ENCODE results near the gene LRRC30. TPM values are rescaled to one million over a fixed set of nuclear protein-coding genes. Genes with fewer than 3 reads are reported as not detected.
"Not testable (repeated sequence)": the region's sequence is repeated elsewhere in the genome, so short reads cannot be mapped to it uniquely, and the experiment has no call there.

LRRC30 gene
- not detected for total RNA-seq

DNA sequence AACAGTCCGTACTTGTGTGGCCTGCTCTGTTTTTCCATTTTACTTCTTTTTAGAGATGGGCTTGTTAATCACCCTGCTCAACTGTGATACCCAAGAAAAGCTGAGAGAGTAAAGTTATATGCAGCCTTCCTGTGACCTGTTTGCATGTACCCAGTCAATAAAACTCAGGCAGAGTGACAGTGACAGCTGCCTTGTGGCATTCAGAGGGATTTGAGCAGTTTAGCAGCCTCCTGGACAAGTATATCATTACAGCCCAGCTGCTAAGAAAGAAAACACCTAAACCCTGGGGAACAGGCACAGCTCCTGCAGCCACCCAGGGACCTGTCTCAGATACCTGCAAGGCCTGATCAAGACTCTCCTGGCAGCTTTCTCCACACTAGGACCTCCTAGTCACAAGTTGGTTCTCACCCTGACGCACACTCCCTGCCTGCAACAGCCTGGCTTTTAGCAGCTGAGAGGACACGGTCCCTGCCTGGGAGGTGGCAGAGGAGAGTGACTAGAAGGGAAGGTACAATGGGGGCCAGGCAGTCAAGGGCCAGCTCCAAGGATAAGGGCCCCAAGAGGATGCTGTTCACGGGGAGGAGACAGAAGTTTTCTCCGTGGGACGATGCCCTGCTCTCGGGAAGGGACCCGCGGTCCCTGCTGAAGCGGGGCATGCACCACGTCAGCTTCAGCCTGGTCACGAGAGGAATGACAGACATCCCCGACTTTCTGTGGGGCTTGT is at the start of gene LRRC30:
TSS of gene LRRC30 (plus strand) at position 464 of the 724 bp plus-strand sequence. CDS start at position 514, 50 bp downstream.
- ChIA-PET POLR2A (no interaction called here), CTCF (no interaction called here)

DNA sequence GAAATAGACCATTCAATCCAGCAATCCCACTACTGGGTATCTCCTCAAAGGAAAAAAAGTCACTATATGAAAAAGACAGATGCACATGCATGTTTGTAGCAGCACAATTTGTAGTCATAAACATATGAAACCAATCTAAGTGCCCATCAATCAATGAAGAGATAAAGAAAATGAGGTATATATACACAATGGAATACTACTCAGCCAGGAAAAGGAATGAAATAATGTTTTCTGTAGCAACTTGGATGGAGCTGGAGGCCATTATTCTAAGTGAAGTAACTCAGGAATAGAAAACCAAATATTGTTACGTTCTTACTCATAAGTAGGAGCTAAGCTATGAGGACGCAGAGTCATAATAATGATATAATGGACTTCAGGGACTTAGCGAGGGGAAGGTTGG is 45.2 kb upstream of the LRRC30 start:
- ChIA-PET CTCF (no interaction called here), POLR2A (no interaction called here)

DNA sequence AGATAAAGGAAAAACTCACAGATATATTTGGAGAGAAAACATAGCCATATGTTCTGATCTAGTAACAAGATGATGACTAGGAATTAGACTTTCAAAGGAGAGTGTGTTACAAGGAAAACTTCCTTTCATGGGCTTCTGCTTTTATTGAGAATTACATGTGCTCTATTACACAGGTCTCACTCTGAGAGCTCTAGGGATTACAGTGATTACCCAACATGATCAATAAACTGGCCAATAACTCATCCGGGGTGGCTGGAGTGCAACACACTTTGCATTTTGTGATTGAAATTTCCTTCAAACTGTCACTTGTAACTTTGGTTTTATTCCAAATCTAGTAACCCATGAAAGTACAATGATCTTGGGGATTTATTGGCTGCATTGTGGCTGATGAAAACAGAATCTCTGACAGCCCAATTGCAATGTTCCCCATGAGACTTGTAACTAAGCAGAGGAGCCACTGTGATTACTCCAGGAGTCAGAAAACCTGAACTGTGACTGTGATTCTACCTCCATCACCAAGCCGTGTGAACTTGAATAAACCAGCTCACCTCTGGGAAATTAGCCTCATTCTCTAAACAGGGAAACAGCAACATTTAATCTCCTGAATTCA is 40.2 kb upstream of the LRRC30 start:
- POLR2A ChIA-PET = no interaction called here
- CTCF ChIA-PET = no interaction called here

GRCh38 chr18:7191736-7192135 is 39.2 kb upstream of the LRRC30 start:
- CTCF ChIA-PET = no interaction called here

GRCh38 chr18:7195266-7195665 is 35.6 kb upstream of the LRRC30 start:
- POLR2A ChIA-PET = no interaction called here
- CTCF ChIA-PET = no interaction called here

More at GRCh38 chr18:7191736-7192135, 39.2 kb upstream of the LRRC30 start:
- POLR2A ChIA-PET = no interaction called here

DNA sequence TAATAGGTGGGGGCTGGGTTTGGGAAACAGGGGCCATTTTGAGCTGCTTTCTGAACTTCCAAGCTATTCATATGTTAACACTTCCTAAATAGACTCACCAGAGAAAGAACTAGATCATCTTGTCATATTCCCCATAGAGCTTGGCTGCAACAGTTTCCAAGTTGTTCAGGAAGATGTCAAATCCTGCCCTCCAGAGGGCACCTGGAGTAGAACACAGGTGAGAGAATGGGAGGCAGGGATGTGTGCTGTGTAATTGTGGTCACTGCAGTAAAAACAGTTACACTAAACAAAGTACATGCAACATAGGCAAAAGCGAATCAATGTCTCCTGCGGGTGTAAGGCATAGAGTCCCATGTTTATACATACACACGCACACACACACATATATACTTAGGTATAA is 34.5 kb upstream of the LRRC30 start:
- ChIA-PET POLR2A (no interaction called here), CTCF (no interaction called here)

DNA sequence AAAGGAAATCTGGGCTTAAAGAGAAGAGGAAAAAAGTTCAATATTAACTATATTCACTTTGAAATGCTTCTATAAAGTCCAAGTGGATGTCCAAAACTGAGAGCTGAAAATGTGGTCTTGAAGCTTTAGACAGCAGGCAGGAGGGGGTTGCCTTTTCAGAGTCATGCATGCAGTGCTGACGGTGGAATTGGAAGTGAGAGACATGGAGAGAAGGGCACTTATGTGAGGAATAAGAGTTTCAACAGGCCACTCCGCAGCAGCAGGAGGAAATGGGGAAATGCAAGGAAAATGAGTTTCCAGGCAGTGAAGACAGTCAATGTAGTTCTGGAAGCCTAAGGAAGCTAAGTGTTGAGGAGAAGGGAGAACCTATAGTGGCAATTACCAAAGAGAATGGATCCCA is 33.0 kb upstream of the LRRC30 start:
- ChIA-PET CTCF (no interaction called here), POLR2A (no interaction called here)

DNA sequence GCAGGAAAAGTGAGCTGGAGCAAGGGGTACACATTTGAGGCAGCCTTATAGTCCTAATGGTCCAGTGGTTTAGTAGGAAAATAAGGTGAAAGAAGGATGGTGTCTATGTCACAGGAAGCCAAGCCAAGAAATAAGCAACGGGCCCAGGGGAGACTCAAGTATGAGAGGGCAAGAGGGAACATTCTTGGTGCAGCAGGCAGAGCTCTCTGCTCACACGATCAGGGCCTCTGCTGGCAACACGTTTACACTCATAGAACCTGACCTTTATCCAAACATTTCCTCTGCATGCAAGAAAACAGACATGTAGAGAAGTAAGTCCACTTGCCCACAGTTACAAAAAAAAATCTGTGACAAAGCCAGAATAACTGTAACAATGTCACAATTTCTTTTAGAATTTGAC is 32.6 kb upstream of the LRRC30 start:
- ChIA-PET CTCF (no interaction called here), POLR2A (no interaction called here)

DNA sequence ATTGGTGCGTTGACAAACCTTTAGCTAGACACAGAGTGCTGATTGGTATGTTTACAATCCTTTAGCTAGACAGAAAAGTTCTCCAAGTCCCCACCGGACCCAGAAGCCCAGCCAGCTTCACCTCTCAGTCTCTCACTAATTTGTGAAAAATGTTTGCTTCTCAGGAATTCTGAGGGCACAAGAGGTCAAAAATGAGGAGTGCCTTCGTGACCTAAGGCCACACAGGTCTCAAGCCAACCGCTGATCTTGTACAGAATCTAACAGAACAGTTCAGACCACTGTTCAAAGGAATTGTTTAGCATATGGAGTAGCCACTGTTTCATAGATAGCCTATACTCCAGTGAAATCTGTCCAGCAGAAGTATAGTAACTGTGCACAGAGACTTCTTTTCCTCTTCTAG is 29.8 kb upstream of the LRRC30 start:
- CTCF ChIA-PET = no interaction called here

DNA sequence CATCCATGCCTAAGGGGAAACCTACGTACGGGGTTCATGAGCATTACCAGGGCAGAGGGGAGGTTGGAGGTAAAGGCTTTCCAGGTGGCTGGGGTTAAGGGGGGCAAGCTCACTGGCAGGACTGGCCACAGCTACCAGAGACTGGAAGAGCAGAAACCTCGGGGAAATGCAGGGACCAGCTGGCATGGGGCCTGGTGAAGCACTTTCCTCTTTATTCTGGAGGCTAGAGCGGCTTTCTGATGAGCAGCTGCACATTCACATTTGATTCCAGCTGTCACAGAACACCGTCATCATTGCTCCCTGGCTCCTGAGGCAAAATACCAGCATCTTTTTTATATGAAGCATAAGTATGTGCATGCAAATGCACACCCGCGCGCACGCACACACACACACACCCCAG is 28.7 kb upstream of the LRRC30 start:
- POLR2A ChIA-PET = no interaction called here
- CTCF ChIA-PET = no interaction called here

More for the DNA sequence above, 29.8 kb upstream of the LRRC30 start:
- POLR2A ChIA-PET = no interaction called here

DNA sequence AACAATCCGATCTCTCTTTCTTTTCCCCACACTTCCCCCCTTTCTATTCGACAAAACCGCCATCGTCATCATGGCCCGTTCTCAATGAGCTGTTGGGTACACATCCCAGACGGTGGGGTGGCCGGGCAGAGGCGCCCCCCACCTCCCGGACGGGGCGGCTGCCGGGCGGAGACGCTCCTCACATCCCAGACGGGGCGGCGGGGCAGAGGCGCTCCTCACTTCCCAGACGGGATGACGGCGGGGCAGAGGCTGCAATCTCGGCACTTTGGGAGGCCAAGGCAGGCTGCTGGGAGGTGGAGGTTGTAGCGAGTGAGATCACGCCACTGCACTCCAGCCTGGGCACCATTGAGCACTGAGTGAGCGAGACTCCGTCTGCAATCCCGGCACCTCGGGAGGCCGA is 27.3 kb upstream of the LRRC30 start:
- POLR2A ChIA-PET, CTCF ChIA-PET: not testable (repeated sequence)

GRCh38 chr18:7205346-7205745 is 25.5 kb upstream of the LRRC30 start:
- CTCF ChIA-PET = no interaction called here
- POLR2A ChIA-PET = no interaction called here

DNA sequence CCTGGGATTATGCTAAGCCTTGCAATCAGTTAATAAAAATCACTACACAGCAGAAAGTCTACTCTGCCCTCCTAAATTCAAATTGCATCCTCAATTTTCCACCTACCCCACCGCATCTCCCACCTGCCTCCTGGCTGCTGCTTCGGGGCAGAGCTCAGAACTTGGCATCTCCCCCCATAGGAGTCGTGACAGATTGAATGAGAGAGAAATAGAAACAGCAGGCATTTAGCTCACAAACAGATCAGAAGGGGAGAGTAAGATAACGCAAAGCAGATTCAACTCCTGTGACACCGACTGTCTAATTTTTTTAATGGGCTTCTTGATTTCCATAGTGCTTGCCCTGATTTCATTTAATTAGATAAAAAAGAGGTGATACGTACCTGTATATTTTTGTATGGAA is 24.7 kb upstream of the LRRC30 start:
- CTCF ChIA-PET = no interaction called here
- POLR2A ChIA-PET = no interaction called here

DNA sequence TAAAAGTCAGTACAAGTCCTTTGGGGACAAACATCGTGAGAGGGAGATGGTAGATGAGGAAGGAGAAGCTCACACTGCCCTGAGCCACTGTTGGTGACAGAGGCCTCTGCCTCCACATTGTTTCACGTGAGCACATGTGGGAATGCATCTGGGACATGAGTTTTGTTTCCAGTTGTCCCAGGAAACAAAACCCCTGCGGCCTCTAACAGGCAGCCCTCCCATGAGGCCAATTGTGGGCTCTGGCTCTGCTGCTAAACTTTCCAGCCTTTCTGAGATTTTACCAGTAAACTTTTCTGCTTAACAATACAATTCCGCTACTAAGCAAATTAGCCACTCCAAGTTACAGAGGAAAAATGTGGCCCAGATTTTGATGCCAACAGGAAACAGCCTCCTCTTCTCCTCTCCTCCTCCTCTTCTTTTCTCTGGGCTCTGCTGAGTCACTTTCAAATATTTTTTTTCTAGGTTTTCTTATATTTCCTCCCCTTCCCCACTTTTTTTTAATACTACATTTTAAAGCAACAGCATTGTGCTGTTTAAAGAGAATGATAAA is 23.4 kb upstream of the LRRC30 start:
- POLR2A ChIA-PET = no interaction called here
- CTCF ChIA-PET = no interaction called here

DNA sequence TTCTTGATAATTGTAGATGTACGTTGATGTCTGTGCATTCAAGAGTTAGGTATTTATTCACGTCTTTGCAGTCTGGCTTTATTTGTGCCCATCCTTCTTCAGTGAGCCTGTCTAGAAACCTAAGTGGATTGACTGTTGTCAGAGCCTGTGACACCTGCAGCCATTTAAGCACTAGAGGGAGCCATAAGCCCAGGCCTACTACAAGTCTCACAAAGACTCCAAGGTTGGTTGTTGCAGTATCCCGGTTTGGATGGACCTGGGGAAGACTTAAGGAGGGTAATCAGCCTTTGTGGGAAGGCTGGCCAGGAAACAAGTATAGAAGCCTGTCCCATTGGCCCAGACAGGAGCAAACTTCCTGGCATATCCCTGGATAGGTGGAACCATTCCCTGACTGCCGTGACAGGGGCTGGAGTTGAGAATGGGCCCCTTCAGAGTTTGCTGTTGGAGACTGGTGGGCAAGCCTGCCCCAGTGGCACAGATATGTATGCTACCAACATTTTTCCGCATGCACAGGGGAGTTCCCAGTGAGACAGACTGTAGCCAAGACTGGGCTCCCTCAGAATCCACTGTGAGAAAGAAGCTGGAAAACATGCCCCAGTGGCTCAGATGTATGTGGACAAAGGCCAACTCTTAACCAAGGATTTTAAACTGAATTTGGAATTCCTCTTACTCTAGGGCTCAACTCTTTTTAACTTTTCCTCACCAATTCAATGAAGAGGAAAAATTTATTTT is 9.3 kb upstream of the LRRC30 start:
- POLR2A ChIA-PET = no interaction called here
- CTCF ChIA-PET = no interaction called here

DNA sequence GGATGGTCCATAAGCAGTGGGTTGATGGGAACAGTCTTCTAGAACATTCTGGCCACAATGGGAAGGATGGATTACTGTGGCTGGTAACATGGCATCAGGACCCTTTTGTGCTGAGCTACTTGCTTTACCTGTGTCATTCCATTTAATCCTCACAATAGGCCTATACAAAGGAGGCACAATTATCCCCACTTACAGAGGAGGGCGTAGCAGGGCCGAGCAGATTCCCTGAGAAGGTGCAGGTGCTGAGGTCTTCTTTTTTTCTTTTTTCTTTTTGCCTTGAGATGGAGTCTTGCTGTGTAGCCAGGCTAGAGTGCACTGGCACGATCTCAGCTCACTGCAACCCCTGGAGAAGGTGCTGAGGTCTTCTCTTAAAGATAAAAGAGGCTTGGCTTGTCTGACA is 6.7 kb upstream of the LRRC30 start:
- ChIA-PET POLR2A (no interaction called here), CTCF (interaction anchor here (0.6 kb wide), 1 partner anchor 1896 kb away, joined by 3 read pairs; no protein-coding TSS in a partner anchor)

DNA sequence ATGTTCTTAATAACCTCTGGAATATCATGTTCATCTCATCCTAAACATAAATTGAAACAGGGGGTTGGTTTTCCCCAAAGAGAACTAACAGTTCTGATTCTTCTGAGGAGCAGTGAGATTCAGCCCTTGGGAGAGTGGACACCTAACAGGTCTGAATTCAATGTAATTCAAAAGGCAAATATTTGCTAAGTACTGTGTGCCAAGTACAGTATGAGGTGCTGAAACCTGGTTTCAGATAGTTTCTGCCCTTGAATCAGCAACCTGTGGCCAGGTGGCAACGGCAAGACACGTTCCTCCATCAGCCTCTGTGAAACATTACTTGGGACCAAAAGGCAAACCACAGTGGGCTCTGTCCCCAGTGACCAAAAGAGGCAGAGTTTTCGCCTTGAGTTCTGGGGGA is 1.3 kb downstream of the LRRC30 start:
- ChIA-PET CTCF (no interaction called here), POLR2A (no interaction called here)

- CTCF ChIA-PET = no interaction called here
Observed at GRCh38 chr18:7233134-7233810, 2.4 kb downstream of the LRRC30 start.

GRCh38 chr18:7234091-7234490 is 3.2 kb downstream of the LRRC30 start:
- CTCF ChIA-PET = no interaction called here
- POLR2A ChIA-PET = no interaction called here

More at GRCh38 chr18:7233134-7233810, 2.4 kb downstream of the LRRC30 start:
- POLR2A ChIA-PET = no interaction called here

- CTCF ChIA-PET = no interaction called here
- POLR2A ChIA-PET = no interaction called here
Observed at GRCh38 chr18:7234956-7235355, 4.1 kb downstream of the LRRC30 start.

DNA sequence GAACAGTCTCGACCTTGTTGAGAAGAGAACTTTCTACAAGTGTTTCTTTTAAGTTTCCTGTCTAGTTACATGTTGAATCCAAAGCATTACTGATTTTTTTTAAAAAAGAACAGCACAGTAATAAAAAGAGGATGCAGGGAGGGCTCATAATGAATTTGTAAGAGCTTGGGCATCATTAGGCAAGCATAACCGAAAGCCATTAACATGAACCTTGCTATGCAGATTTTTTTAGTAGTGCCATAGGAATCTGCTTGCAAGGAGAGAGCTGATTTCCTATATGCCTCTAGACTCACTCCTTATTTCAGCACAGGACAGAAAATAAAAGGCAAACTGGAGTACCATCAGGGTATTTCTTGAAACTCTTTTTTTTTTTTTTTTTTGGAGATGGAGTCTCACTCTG is 5.2 kb downstream of the LRRC30 start:
- ChIA-PET POLR2A (no interaction called here), CTCF (interaction anchor here (0.7 kb wide), 1 partner anchor 13 kb away, joined by 3 read pairs; no protein-coding TSS in a partner anchor)

Data from activated CD8-positive, alpha-beta memory T cell treated with anti-CD3 and anti-CD28 coated beads for 36 hours (primary cell).